Kidney (tissue), 14 donors: ENCODE results near the gene TLX2. TPM values are rescaled to one million over a fixed set of nuclear protein-coding genes. Genes with fewer than 3 reads are reported as not detected.

Source experiments
- DNase-seq, 5 donors: peaks; one replicate each; pipeline ENCODE4 v3.0.0-alpha.2; 2013 to 2020
- FAIRE-seq: peaks from 2 replicates; lab custom pipeline; 2012; peaks lifted over from hg19 to GRCh38; lab: Jason Lieb, UNC
- H3K27ac ChIP-seq, 2 donors: one replicate each; pipeline ENCODE4 v1.7.0; 2013; ENCODE audit warnings: low read depth in 2 of 2, low read length in 2 of 2, inconsistent platforms in 1 of 2
- H3K27me3 ChIP-seq: one replicate; pipeline ENCODE4 v1.7.1; 2013; ENCODE audit warnings: low read length, inconsistent platforms; ENCODE audit not compliant: control insufficient read depth, insufficient read depth
- H3K36me3 ChIP-seq, 3 donors: one replicate each; pipeline versions ENCODE4 v1.7.0 to v1.7.1; 2013; ENCODE audit warnings: low read length in 3 of 3, control low read depth in 1 of 3, inconsistent platforms in 1 of 3; ENCODE audit not compliant: insufficient read depth in 3 of 3, control insufficient read depth in 2 of 3
- H3K4me1 ChIP-seq, 3 donors: one replicate each; pipeline versions ENCODE4 v1.7.0 to v1.7.1; 2013; ENCODE audit warnings: low read length in 3 of 3, inconsistent platforms in 1 of 3, low read depth in 1 of 3; ENCODE audit not compliant: control insufficient read depth in 2 of 3, insufficient read depth in 2 of 3
- H3K4me3 ChIP-seq, 3 donors: one replicate each; pipeline versions ENCODE4 v1.7.0 to v1.8.1; 2013; ENCODE audit warnings: low read length in 3 of 3, control low read depth in 1 of 3, inconsistent platforms in 1 of 3
- H3K9ac ChIP-seq, 3 donors: one replicate each; pipeline versions ENCODE4 v1.7.0 to v1.7.1; 2013; ENCODE audit warnings: low read length in 3 of 3, control low read depth in 1 of 3, inconsistent platforms in 1 of 3
- H3K9me3 ChIP-seq, 3 donors: one replicate each; pipeline versions ENCODE4 v1.7.0 to v1.7.1; 2013; ENCODE audit warnings: low read length in 3 of 3, control low read depth in 1 of 3, inconsistent platforms in 1 of 3; ENCODE audit not compliant: control insufficient read depth in 2 of 3, insufficient read depth in 1 of 3
- CTCF ChIP-seq: IDR thresholded peaks from 3 replicates; pipeline ENCODE4 v1.5.1; 2012; ENCODE audit warnings: mild to moderate bottlenecking, moderate library complexity, borderline replicate concordance; ENCODE audit not compliant: insufficient read depth; ENCODE audit errors: extremely low read depth
- intact Hi-C: fragments of 100-400 bp; cut with DNase I; formaldehyde crosslinking; loops from one replicate; pipeline ENCODE4 v1.11.1; 2022
- polyA plus RNA-seq: library from polyadenylated mRNA; stranded (reverse); fragments of 350-450 nt; fragmentation: Illumina TruSeq; extraction: RNeasy Lipid Tissue Mini Kit (QIAGEN cat#74804); gene quantifications from one replicate; pipeline ENCODE4 v1.2.3, GENCODE V29; 2014; ENCODE audit warnings: low read depth, low replicate concordance; ENCODE audit not compliant: insufficient read depth
- total RNA-seq: library from RNA; stranded (reverse); fragmentation: NEBNext Ultra II Directional; extraction: Animal tissue kit (Norgen Biotek cat#: 25700); gene quantifications from one replicate; pipeline ENCODE4 v1.2.1, GENCODE V29; 2021
- donor health status: control.
- donor health status: control.
- donor health status: control.
- donor health status: control.
- donor health status: control.
- donor health status: DM: yes; HTN: yes; CAD: no.
- donor health status: Normal renal cell carcinoma (clear cell type).

Gene TLX2
- total and polyA plus RNA-seq, 2 donors from 2014 or later = not detected

- intact Hi-C loops = no loop called here
- Histone ChIP-seq H3K9ac (peak overlapping the region in 2 of 3 donors; percentile 16 to 69), H3K4me3 (peak overlapping the region; percentile 45 to 84 (median 80)), H3K36me3 (no peaks in the 10 kb centered on the region), H3K9me3 (no peaks in the 10 kb centered on the region), H3K27ac (no peak overlapping the region), H3K27me3 (no peaks in the 10 kb centered on the region), H3K4me1 (peaks cover 0 to 7% (median 0%) of the 10 kb centered on the region in 3 donors)
- FAIRE-seq (no peak), DNase-seq (peak in 4 of 5 donors; percentile 32 to 86 (median 64))
- no peak for TF ChIP-seq CTCF
Observed at GRCh38 chr2:74552914-74553811, 38.9 kb downstream of the TLX2 start.

- FAIRE-seq (no peak), DNase-seq (peak; percentile 93 to 97 (median 95))
- Histone ChIP-seq H3K36me3 (no peaks in the 10 kb centered on the region), H3K4me1 (peaks cover 0 to 7% (median 0%) of the 10 kb centered on the region in 3 donors), H3K27ac (peak within 1 kb of the TSS; percentile 53 to 71), H3K9ac (peak within 1 kb of the TSS; percentile 29 to 73 (median 69)), H3K27me3 (no peaks in the 10 kb centered on the region), H3K4me3 (peak within 1 kb of the TSS; percentile 80 to 84 (median 80)), H3K9me3 (no peaks in the 10 kb centered on the region)
- intact Hi-C loops = no loop called here
- no peak for TF ChIP-seq CTCF
Observed at GRCh38 chr2:74553892-74554819, 39.9 kb downstream of the TLX2 start, which contains the start of the genes DOK1 and LOXL3. Gene DOK1, plus strand, starts transcription at chr2:74554720. Its CDS starts 35 bp downstream, at chr2:74554755. Gene LOXL3, minus strand, starts transcription at chr2:74553942. Its CDS starts 1,308 bp downstream, at chr2:74552634.

GRCh38 chr2:74554820-74555531 is 40.7 kb downstream of the TLX2 start:
- no peaks in the 10 kb centered on the region for H3K27me3 ChIP-seq
- FAIRE-seq (no peak), DNase-seq (peak in 4 of 5 donors; percentile 67 to 85 (median 76))
- H3K27ac ChIP-seq = peak overlapping the region in 1 of 2 donors; percentile 51
- peak overlapping the region; percentile 29 to 73 (median 63) for H3K9ac ChIP-seq
- H3K9me3 ChIP-seq = no peaks in the 10 kb centered on the region
- H3K36me3 ChIP-seq = no peaks in the 10 kb centered on the region
- peaks cover 0 to 3% (median 0%) of the 10 kb centered on the region in 3 donors for H3K4me1 ChIP-seq
- TF ChIP-seq CTCF = no peak
- H3K4me3 ChIP-seq = peak overlapping the region; percentile 78 to 84 (median 80)
- intact Hi-C loops = no loop called here
